ENCODE data around the gene COL10A1.

COL10A1 gene

GRCh38 chr6:116126032-116126431, at the start of gene COL10A1:
TSS of gene COL10A1 (minus strand) at chr6:116126132. CDS start at chr6:116125492, 640 bp downstream.
- FAIRE-seq (no peak), DNase-seq (ENCODE audit: insufficient read length, low spot score) (no peak)
- no peak for TF ChIP-seq POLR2A (IDR thresholded peaks at IDR 0.05; ENCODE audit: low read depth, low read length)

- TF ChIP-seq POLR2A (IDR thresholded peaks at IDR 0.05; ENCODE audit: low read depth, low read length): no peak
- no peak for DNase-seq (ENCODE audit: insufficient read length, low spot score)
- no peak for FAIRE-seq
These were observed 49.4 kb upstream of the COL10A1 start for GRCh38 chr6:116175344-116175743.

GRCh38 chr6:116173928-116174327, 48.0 kb upstream of the COL10A1 start:
- DNase-seq (ENCODE audit: insufficient read length, low spot score) (no peak), FAIRE-seq (no peak)
- TF ChIP-seq POLR2A (IDR thresholded peaks at IDR 0.05; ENCODE audit: low read depth, low read length): no peak

- DNase-seq (ENCODE audit: insufficient read length, low spot score) (no peak), FAIRE-seq (no peak)
- no peak for TF ChIP-seq POLR2A (IDR thresholded peaks at IDR 0.05; ENCODE audit: low read depth, low read length)
These were observed 44.6 kb upstream of the COL10A1 start for GRCh38 chr6:116170358-116171057.

GRCh38 chr6:116169880-116170279, 43.9 kb upstream of the COL10A1 start:
- no peak for FAIRE-seq
- TF ChIP-seq POLR2A (IDR thresholded peaks at IDR 0.05; ENCODE audit: low read depth, low read length): no peak
- no peak for DNase-seq (ENCODE audit: insufficient read length, low spot score)

- DNase-seq (ENCODE audit: insufficient read length, low spot score) (no peak), FAIRE-seq (no peak)
- no peak for TF ChIP-seq POLR2A (IDR thresholded peaks at IDR 0.05; ENCODE audit: low read depth, low read length)
These were observed 42.2 kb upstream of the COL10A1 start for GRCh38 chr6:116168148-116168547.

GRCh38 chr6:116166369-116166768, 40.4 kb upstream of the COL10A1 start:
- no peak for FAIRE-seq
- no peak for DNase-seq (ENCODE audit: insufficient read length, low spot score)
- TF ChIP-seq POLR2A (IDR thresholded peaks at IDR 0.05; ENCODE audit: low read depth, low read length): no peak

- FAIRE-seq: no peak
- DNase-seq (ENCODE audit: insufficient read length, low spot score): no peak
- no peak for TF ChIP-seq POLR2A (IDR thresholded peaks at IDR 0.05; ENCODE audit: low read depth, low read length)
These were observed 39.7 kb upstream of the COL10A1 start for GRCh38 chr6:116165596-116165995.

GRCh38 chr6:116159782-116160524, 34.0 kb upstream of the COL10A1 start:
- FAIRE-seq (no peak), DNase-seq (ENCODE audit: insufficient read length, low spot score) (no peak)
- TF ChIP-seq POLR2A (IDR thresholded peaks at IDR 0.05; ENCODE audit: low read depth, low read length): no peak

- no peak for TF ChIP-seq POLR2A (IDR thresholded peaks at IDR 0.05; ENCODE audit: low read depth, low read length)
- FAIRE-seq (no peak), DNase-seq (ENCODE audit: insufficient read length, low spot score) (no peak)
These were observed 32.7 kb upstream of the COL10A1 start for GRCh38 chr6:116158641-116159040.

GRCh38 chr6:116157391-116157790, 31.5 kb upstream of the COL10A1 start:
- FAIRE-seq: no peak
- TF ChIP-seq POLR2A (IDR thresholded peaks at IDR 0.05; ENCODE audit: low read depth, low read length): no peak
- DNase-seq (ENCODE audit: insufficient read length, low spot score): no peak

GRCh38 chr6:116156405-116157326, 30.7 kb upstream of the COL10A1 start:
- DNase-seq (ENCODE audit: insufficient read length, low spot score) (no peak), FAIRE-seq (no peak)
- TF ChIP-seq POLR2A (IDR thresholded peaks at IDR 0.05; ENCODE audit: low read depth, low read length): no peak

GRCh38 chr6:116154887-116155286, 29.0 kb upstream of the COL10A1 start:
- FAIRE-seq (no peak), DNase-seq (ENCODE audit: insufficient read length, low spot score) (no peak)
- no peak for TF ChIP-seq POLR2A (IDR thresholded peaks at IDR 0.05; ENCODE audit: low read depth, low read length)

GRCh38 chr6:116152620-116153019, 26.7 kb upstream of the COL10A1 start:
- DNase-seq (ENCODE audit: insufficient read length, low spot score) (no peak), FAIRE-seq (no peak)
- no peak for TF ChIP-seq POLR2A (IDR thresholded peaks at IDR 0.05; ENCODE audit: low read depth, low read length)

Measured in H54 (cell line).